Uterus (tissue), 4 donors: ENCODE measurements around the gene MAGI2. TPM values are rescaled to one million over a fixed set of nuclear protein-coding genes. Genes with fewer than 3 reads are reported as not detected.

Experiments used
- DNase-seq, 2 donors: peaks; one replicate each; pipeline ENCODE4 v3.0.0-alpha.2; 2019 to 2020
- H3K27ac ChIP-seq, 2 donors: fragments of 200-600 bp; sonication (generic); 1 replicate in 1 of 2; 2 replicates in 1 of 2; pipeline ENCODE4 v1.5.1; 2016 to 2018
- H3K27me3 ChIP-seq, 2 donors: fragments of 200-600 bp; sonication (generic); one replicate each; pipeline ENCODE4 v1.5.1; 2018 to 2019; ENCODE audit warnings: control low read depth in 1 of 2
- H3K36me3 ChIP-seq, 2 donors: fragments of 200-600 bp; sonication (generic); one replicate each; pipeline ENCODE4 v1.5.1; 2019; ENCODE audit warnings: control low read depth in 1 of 2
- H3K4me1 ChIP-seq, 2 donors: fragments of 200-600 bp; sonication (generic); one replicate each; pipeline ENCODE4 v1.5.1; 2018 to 2019; ENCODE audit warnings: control low read depth in 1 of 2
- H3K4me3 ChIP-seq, 2 donors: fragments of 200-600 bp; sonication (generic); 1 replicate in 1 of 2; 2 replicates in 1 of 2; pipeline ENCODE4 v1.5.1; 2018 to 2019; ENCODE audit warnings: mild to moderate bottlenecking in 1 of 2
- H3K9me3 ChIP-seq, 2 donors: fragments of 200-600 bp; sonication (generic); one replicate each; pipeline ENCODE4 v1.5.1; 2019; ENCODE audit warnings: control low read depth in 1 of 2
- POLR2A ChIP-seq, 2 donors: fragments of 450-650 bp; IDR thresholded peaks; one replicate each; pipeline ENCODE4 v1.6.1; 2016; ENCODE audit warnings: antibody characterized with exemption in 2 of 2, mild to moderate bottlenecking in 1 of 2, moderate library complexity in 1 of 2
- intact Hi-C: fragments of 100-400 bp; cut with DNase I; formaldehyde crosslinking; loops from one replicate; pipeline ENCODE4 v1.15.1; 2023; ENCODE audit warnings: low total_unique reads
- total RNA-seq, 4 donors: library from RNA; depleted of rRNA in 3 of 4; stranded (reverse); fragments of >200 nt in 3 of 4; gene quantifications; one replicate each; pipeline versions ENCODE4 v1.1.0 to v1.2.4, GENCODE V29; 2014 to 2023
- TF ChIP-seq, protein P1 (sequence below), 4 experiments: fragments of 200-600 bp in 2 of 4; fragments of 450-650 bp in 2 of 4; sonication (generic) in 2 of 4; IDR thresholded peaks; one replicate each; pipeline ENCODE4 v1.5.1; 2016 to 2019; ENCODE audit warnings: antibody characterized with exemption in 4 of 4, mild to moderate bottlenecking in 2 of 4, moderate library complexity in 1 of 4
- donor health status: DM: yes; HTN: yes; CAD: no.

The MAGI2 gene
- total RNA-seq, 4 donors from 2014 or later: 5.3 to 23.2 (median 13.8) TPM

DNA sequence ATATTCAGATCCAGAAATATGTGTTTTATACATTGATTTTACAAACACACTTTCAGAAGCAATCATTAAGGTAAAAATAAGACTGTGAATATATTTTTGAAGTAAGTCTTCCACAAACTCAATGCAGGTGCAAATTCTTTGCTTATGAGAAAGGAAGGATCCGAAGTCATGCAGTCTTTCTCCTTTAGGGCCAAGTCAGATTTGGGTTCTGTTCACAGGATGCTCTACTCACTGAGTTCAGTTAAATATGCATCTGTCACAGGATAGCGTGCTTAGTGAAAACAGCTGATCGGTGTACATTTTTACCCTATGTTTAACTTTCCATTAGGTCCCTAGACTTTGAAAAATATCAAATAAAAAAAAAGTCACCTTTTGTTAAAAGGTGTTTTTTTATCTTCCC, 1046.4 kb downstream of the MAGI2 start:
- Histone ChIP-seq H3K27me3 (no peaks in the 10 kb centered on the region), H3K27ac (no peak overlapping the region), H3K9me3 (no peaks in the 10 kb centered on the region), H3K4me1 (no peaks in the 10 kb centered on the region), H3K4me3 (no peak overlapping the region), H3K36me3 (no peaks in the 10 kb centered on the region)
- no peak for TF ChIP-seq POLR2A (IDR thresholded peaks at IDR 0.05)
- TF ChIP-seq, protein P1, sequence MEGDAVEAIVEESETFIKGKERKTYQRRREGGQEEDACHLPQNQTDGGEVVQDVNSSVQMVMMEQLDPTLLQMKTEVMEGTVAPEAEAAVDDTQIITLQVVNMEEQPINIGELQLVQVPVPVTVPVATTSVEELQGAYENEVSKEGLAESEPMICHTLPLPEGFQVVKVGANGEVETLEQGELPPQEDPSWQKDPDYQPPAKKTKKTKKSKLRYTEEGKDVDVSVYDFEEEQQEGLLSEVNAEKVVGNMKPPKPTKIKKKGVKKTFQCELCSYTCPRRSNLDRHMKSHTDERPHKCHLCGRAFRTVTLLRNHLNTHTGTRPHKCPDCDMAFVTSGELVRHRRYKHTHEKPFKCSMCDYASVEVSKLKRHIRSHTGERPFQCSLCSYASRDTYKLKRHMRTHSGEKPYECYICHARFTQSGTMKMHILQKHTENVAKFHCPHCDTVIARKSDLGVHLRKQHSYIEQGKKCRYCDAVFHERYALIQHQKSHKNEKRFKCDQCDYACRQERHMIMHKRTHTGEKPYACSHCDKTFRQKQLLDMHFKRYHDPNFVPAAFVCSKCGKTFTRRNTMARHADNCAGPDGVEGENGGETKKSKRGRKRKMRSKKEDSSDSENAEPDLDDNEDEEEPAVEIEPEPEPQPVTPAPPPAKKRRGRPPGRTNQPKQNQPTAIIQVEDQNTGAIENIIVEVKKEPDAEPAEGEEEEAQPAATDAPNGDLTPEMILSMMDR (IDR thresholded peaks at IDR 0.05): no peak
- intact Hi-C loops: no loop called here
- DNase-seq: no peak

DNA sequence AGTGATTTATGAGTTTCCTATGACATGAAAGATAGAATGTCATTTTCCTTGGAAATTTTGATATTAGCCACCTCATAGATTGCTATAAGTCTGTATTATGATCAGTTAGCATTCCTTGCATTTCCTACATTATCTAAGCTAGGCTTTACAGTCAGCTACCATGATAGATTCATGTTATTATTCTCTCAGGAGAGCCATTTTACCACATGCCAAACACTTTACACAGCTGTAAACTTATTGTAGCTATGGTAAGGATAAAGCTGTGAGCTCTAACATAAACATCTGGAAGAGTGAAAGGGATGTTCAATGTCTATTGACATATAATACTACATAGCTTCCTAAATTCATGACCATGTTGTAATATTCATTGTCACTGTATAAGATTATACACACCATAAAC, 1046.9 kb downstream of the MAGI2 start:
- intact Hi-C loops: no loop called here
- Histone ChIP-seq H3K9me3 (no peaks in the 10 kb centered on the region), H3K36me3 (no peaks in the 10 kb centered on the region), H3K4me1 (no peaks in the 10 kb centered on the region), H3K27ac (no peak overlapping the region), H3K27me3 (no peaks in the 10 kb centered on the region), H3K4me3 (no peak overlapping the region)
- no peak for DNase-seq
- TF ChIP-seq POLR2A (IDR thresholded peaks at IDR 0.05): no peak
- TF ChIP-seq, protein P1 (IDR thresholded peaks at IDR 0.05): no peak

DNA sequence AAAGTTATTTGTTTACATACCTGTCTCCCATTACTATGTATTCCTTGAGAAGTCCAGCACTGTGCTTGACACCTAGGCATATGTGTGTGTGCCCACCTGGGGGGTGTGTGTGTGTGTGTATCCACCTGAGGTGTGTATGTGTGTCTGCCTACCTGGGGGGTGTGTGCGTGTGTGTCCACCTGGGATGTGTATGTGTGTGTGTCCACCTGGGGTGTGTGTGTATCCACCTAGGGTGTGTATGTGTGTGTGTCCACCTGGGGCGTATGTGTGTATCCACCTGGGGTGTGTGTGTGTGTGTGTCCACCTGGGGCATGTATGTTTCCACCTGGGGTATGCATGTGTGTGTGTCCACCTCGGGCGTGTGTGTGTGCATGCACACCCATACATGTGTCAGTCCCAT, 1051.4 kb downstream of the MAGI2 start:
- Histone ChIP-seq H3K36me3 (no peaks in the 10 kb centered on the region), H3K4me1 (no peaks in the 10 kb centered on the region), H3K4me3 (no peak overlapping the region), H3K27ac (no peak overlapping the region), H3K9me3 (no peaks in the 10 kb centered on the region), H3K27me3 (no peaks in the 10 kb centered on the region)
- intact Hi-C loops: no loop called here
- no peak for TF ChIP-seq POLR2A (IDR thresholded peaks at IDR 0.05)
- TF ChIP-seq, protein P1 (IDR thresholded peaks at IDR 0.05): no peak
- no peak for DNase-seq

GRCh38 chr7:78400038-78400437, 1053.4 kb downstream of the MAGI2 start:
- intact Hi-C loops: no loop called here
- no peak overlapping the region for H3K27ac ChIP-seq
- no peaks in the 10 kb centered on the region for H3K4me1 ChIP-seq
- no peaks in the 10 kb centered on the region for H3K36me3 ChIP-seq
- H3K27me3 ChIP-seq: no peaks in the 10 kb centered on the region
- TF ChIP-seq, protein P1 (IDR thresholded peaks at IDR 0.05): no peak
- TF ChIP-seq POLR2A (IDR thresholded peaks at IDR 0.05): no peak
- no peak overlapping the region for H3K4me3 ChIP-seq
- no peaks in the 10 kb centered on the region for H3K9me3 ChIP-seq
- DNase-seq: no peak

DNA sequence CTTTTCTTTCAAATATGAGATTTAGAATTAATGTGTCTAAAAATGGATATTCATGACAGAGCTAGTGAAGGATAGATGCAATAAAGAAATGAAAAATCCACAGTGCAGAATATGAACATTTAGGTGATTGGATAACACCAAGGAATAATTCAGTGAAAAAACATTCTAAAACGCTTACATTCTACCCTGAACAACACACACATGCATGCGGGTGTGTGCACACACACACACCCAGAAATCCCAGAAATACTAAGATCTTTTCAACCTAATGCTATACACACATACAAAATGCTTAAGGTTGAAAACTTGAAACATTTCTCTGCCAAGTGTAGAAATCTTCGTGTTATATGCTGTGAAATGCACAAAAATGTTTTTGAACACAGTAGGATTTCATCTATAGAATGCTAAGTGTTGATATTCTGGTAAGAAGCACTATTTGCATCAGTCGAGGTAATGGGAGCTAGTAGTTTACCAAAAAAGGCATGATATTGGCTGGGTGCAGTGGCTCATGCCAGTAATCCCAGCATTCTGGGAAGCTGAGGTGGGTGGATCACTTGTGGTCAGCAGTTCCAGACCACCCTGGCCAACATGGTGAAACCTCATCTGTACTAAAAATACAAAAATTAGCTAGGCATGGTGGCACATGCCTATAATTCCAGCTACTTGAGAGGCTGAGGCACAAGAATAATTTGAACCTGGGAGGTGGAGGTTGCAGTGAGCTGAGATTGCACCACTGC, 1054.3 kb downstream of the MAGI2 start:
- Histone ChIP-seq H3K27ac (no peak overlapping the region), H3K4me3 (no peak overlapping the region), H3K9me3 (no peaks in the 10 kb centered on the region), H3K4me1 (no peaks in the 10 kb centered on the region), H3K27me3 (no peaks in the 10 kb centered on the region), H3K36me3 (no peaks in the 10 kb centered on the region)
- intact Hi-C loops: no loop called here
- no peak for TF ChIP-seq POLR2A (IDR thresholded peaks at IDR 0.05)
- TF ChIP-seq, protein P1 (IDR thresholded peaks at IDR 0.05): no peak
- DNase-seq: no peak
